DMS79 treated with DMSO at 0.1 percent for 48 hours (cell line): ENCODE results near the gene YPEL3.

Source experiments
- DNase-seq: peaks from one replicate; lab custom pipeline; 2025; lab: John Stamatoyannopoulos, UW

Gene YPEL3

GRCh38 chr16:30068750-30069610 is 27.0 kb downstream of the YPEL3 start:
- no peak for DNase-seq

- DNase-seq = no peak
Observed at GRCh38 chr16:30068333-30068732, 27.7 kb downstream of the YPEL3 start.

GRCh38 chr16:30067584-30067916 is 28.5 kb downstream of the YPEL3 start:
- no peak for DNase-seq

GRCh38 chr16:30066761-30067583 is 29.0 kb downstream of the YPEL3 start:
- DNase-seq = no peak

- DNase-seq = peak; percentile 9
Observed at GRCh38 chr16:30065943-30066760, 29.9 kb downstream of the YPEL3 start.

GRCh38 chr16:30065102-30065942 is 30.7 kb downstream of the YPEL3 start, which contains the start of gene ALDOA:
Gene ALDOA (plus strand): TSS chr16:30065760. CDS start chr16:30066898, 1,138 bp downstream.
- peak; percentile 89 for DNase-seq

- no peak for DNase-seq
Observed at GRCh38 chr16:30064729-30065101, 31.3 kb downstream of the YPEL3 start.

- DNase-seq = peak; percentile 80
Observed at GRCh38 chr16:30063893-30064728, 31.9 kb downstream of the YPEL3 start.

- DNase-seq = no peak
Observed at GRCh38 chr16:30063278-30063892, 32.6 kb downstream of the YPEL3 start.

- peak; percentile 95 for DNase-seq
Observed at GRCh38 chr16:30060836-30061554, 35.0 kb downstream of the YPEL3 start.

- peak; percentile 95 for DNase-seq
Observed at GRCh38 chr16:30060346-30060745, 35.7 kb downstream of the YPEL3 start.

GRCh38 chr16:30054959-30055553 is 41.0 kb downstream of the YPEL3 start:
- peak; percentile 90 for DNase-seq

GRCh38 chr16:30054451-30054850 is 41.6 kb downstream of the YPEL3 start:
- no peak for DNase-seq

- peak; percentile 23 for DNase-seq
Observed at GRCh38 chr16:30053376-30054015, 42.5 kb downstream of the YPEL3 start.

- peak; percentile 97 for DNase-seq
Observed at GRCh38 chr16:30052671-30053372, 43.2 kb downstream of the YPEL3 start.

GRCh38 chr16:30051518-30051917 is 44.5 kb downstream of the YPEL3 start:
- DNase-seq = no peak

GRCh38 chr16:30049871-30050270 is 46.1 kb downstream of the YPEL3 start:
- DNase-seq = no peak

GRCh38 chr16:30046588-30046987 is 49.4 kb downstream of the YPEL3 start:
- no peak for DNase-seq
